ENCODE measurements around the gene ARMC5.

- TF ChIP-seq POLR2A (IDR thresholded peaks at IDR 0.05; ENCODE audit: low read length), result no peak
- TF ChIP-seq GATA1 (IDR thresholded peaks at IDR 0.05; ENCODE audit: low read depth, low read length), result no peak
These were observed 39.3 kb upstream of the ARMC5 start for GRCh38 chr16:31420037-31420436.
